ENCODE results near the gene DDA1.

GRCh38 chr19:17294051-17294891, 15.1 kb upstream of the DDA1 start:
- TF ChIP-seq CTCF (IDR thresholded peaks at IDR 0.05; ENCODE audit: borderline replicate concordance, extremely low read depth, low read length, poor library complexity, severe bottlenecking) (no peak), EZH2 (IDR thresholded peaks at IDR 0.05; ENCODE audit: borderline replicate concordance, low read depth, low read length, severe bottlenecking) (no peak)
